Peyer's patch (tissue), 4 donors: ENCODE measurements around the gene ASGR1.

Source experiments
- CTCF ChIP-seq, 6 experiments: fragments of 450-650 bp in 4 of 6; fragments of 200-600 bp in 2 of 6; sonication (generic) in 1 of 6; IDR thresholded peaks; one replicate each; pipeline ENCODE4 v1.5.1; 2017 to 2019; ENCODE audit warnings: antibody characterized with exemption in 6 of 6, mild to moderate bottlenecking in 3 of 6, moderate library complexity in 1 of 6
- POLR2A ChIP-seq, 2 donors: fragments of 450-650 bp; IDR thresholded peaks; one replicate each; pipeline ENCODE4 v1.5.1; 2017; ENCODE audit warnings: antibody characterized with exemption in 2 of 2, mild to moderate bottlenecking in 2 of 2, moderate library complexity in 2 of 2

GRCh38 chr17:7203391-7203790 is 24.2 kb upstream of the ASGR1 start:
- no peak for TF ChIP-seq CTCF (IDR thresholded peaks at IDR 0.05)
- no peak for TF ChIP-seq POLR2A (IDR thresholded peaks at IDR 0.05)
